ENCODE data around the gene TOX2.

TOX2 gene

GRCh38 chr20:43994486-43995100 is 79.9 kb downstream of the TOX2 start:
- Mint-ChIP-seq H3K4me3 (no peak overlapping the region), H3K9me3 (no peaks in the 10 kb centered on the region), H3K27ac (no peak overlapping the region), H3K27me3 (ENCODE audit: low read depth) (peaks cover 23% of the 10 kb centered on the region), H3K36me3 (ENCODE audit: low read depth) (no peaks in the 10 kb centered on the region), H3K4me1 (no peaks in the 10 kb centered on the region)
- no peak for TF ChIP-seq CTCF (IDR thresholded peaks at IDR 0.05; ENCODE audit: unreplicated experiment in 3 of 3)

- peaks cover 30% of the 10 kb centered on the region for H3K27me3 Mint-ChIP-seq (ENCODE audit: low read depth)
- no peaks in the 10 kb centered on the region for H3K4me1 Mint-ChIP-seq
- H3K27ac Mint-ChIP-seq: no peak overlapping the region
- no peaks in the 10 kb centered on the region for H3K9me3 Mint-ChIP-seq
- no peak for TF ChIP-seq CTCF (IDR thresholded peaks at IDR 0.05; ENCODE audit: unreplicated experiment in 3 of 3)
- no peaks in the 10 kb centered on the region for H3K36me3 Mint-ChIP-seq (ENCODE audit: low read depth)
- no peak overlapping the region for H3K4me3 Mint-ChIP-seq
These were observed 81.0 kb downstream of the TOX2 start for GRCh38 chr20:43995645-43996044.

- Mint-ChIP-seq H3K27me3 (ENCODE audit: low read depth) (peaks cover 32% of the 10 kb centered on the region), H3K4me3 (no peak overlapping the region), H3K9me3 (no peaks in the 10 kb centered on the region), H3K36me3 (ENCODE audit: low read depth) (no peaks in the 10 kb centered on the region), H3K27ac (no peak overlapping the region), H3K4me1 (no peaks in the 10 kb centered on the region)
- no peak for TF ChIP-seq CTCF (IDR thresholded peaks at IDR 0.05; ENCODE audit: unreplicated experiment in 3 of 3)
These were observed 81.7 kb downstream of the TOX2 start for GRCh38 chr20:43996240-43996930.

- H3K27me3 Mint-ChIP-seq (ENCODE audit: low read depth): peaks cover 27% of the 10 kb centered on the region
- H3K9me3 Mint-ChIP-seq: no peaks in the 10 kb centered on the region
- no peak overlapping the region for H3K4me3 Mint-ChIP-seq
- no peak for TF ChIP-seq CTCF (IDR thresholded peaks at IDR 0.05; ENCODE audit: unreplicated experiment in 3 of 3)
- no peak overlapping the region for H3K27ac Mint-ChIP-seq
- H3K4me1 Mint-ChIP-seq: no peaks in the 10 kb centered on the region
- H3K36me3 Mint-ChIP-seq (ENCODE audit: low read depth): no peaks in the 10 kb centered on the region
These were observed 85.2 kb downstream of the TOX2 start for GRCh38 chr20:43999848-44000247.

GRCh38 chr20:44001667-44002596 is 87.3 kb downstream of the TOX2 start:
- Mint-ChIP-seq H3K9me3 (no peaks in the 10 kb centered on the region), H3K27me3 (ENCODE audit: low read depth) (peaks cover 23% of the 10 kb centered on the region), H3K4me3 (no peak overlapping the region), H3K27ac (no peak overlapping the region), H3K36me3 (ENCODE audit: low read depth) (no peaks in the 10 kb centered on the region), H3K4me1 (no peaks in the 10 kb centered on the region)
- no peak for TF ChIP-seq CTCF (IDR thresholded peaks at IDR 0.05; ENCODE audit: unreplicated experiment in 3 of 3)
